GM13977 (cell line): ENCODE results near the gene MYO18A.

ENCODE experiments used
- DNase-seq: peaks from one replicate; pipeline ENCODE4 v3.0.0; 2012; ENCODE audit warnings: low spot score
- in situ Hi-C: fragments of 300-500 bp; cut with MboI; formaldehyde crosslinking; loops from one replicate; pipeline ENCODE4 v1.12.0; 2022; ENCODE audit warnings: low sequenced_read_pairs, low pct_unique_long_range_greater_than_20kb, mixed read lengths, inconsistent platforms; ENCODE audit not compliant: unreplicated experiment
- TF ChIP-seq, protein P1 (sequence below): IDR thresholded peaks from 2 replicates; pipeline ENCODE4 v1.5.1; 2012; ENCODE audit warnings: mild to moderate bottlenecking, control low read depth; ENCODE audit not compliant: insufficient read depth; ENCODE audit errors: extremely low read depth, missing control alignments

Gene MYO18A

DNA sequence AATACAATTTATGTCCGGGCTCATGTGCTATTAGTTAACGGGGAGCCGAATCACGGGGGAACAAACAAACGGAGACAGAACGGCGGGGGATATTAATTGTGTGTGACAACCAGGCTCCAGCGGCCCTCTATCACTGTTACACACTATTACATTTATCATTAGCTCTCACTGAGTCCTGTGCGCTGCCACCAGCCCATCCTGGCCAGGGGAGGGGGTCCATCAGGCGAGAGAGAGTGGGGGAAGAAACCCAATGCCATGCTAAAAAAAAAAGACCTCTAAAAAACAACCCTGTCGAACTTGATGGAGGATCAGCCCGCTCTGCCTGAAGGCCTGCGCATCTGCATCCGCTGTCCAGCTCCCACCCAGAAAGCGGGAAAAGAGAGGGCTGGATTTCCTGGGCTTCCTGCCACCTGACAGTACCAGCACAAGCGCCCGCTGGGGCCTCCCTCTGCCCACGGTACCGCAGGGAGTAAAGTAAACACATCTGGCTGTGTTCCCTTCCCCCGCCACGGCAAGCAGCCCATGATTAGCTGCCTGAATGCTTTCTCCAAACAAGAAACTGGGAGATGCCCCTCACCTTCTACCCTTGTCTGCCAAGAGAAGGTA is 95.6 kb downstream of the MYO18A start:
- in situ Hi-C loops: no loop called here
- DNase-seq: no peak
- TF ChIP-seq, protein P1, sequence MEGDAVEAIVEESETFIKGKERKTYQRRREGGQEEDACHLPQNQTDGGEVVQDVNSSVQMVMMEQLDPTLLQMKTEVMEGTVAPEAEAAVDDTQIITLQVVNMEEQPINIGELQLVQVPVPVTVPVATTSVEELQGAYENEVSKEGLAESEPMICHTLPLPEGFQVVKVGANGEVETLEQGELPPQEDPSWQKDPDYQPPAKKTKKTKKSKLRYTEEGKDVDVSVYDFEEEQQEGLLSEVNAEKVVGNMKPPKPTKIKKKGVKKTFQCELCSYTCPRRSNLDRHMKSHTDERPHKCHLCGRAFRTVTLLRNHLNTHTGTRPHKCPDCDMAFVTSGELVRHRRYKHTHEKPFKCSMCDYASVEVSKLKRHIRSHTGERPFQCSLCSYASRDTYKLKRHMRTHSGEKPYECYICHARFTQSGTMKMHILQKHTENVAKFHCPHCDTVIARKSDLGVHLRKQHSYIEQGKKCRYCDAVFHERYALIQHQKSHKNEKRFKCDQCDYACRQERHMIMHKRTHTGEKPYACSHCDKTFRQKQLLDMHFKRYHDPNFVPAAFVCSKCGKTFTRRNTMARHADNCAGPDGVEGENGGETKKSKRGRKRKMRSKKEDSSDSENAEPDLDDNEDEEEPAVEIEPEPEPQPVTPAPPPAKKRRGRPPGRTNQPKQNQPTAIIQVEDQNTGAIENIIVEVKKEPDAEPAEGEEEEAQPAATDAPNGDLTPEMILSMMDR: no peak

DNA sequence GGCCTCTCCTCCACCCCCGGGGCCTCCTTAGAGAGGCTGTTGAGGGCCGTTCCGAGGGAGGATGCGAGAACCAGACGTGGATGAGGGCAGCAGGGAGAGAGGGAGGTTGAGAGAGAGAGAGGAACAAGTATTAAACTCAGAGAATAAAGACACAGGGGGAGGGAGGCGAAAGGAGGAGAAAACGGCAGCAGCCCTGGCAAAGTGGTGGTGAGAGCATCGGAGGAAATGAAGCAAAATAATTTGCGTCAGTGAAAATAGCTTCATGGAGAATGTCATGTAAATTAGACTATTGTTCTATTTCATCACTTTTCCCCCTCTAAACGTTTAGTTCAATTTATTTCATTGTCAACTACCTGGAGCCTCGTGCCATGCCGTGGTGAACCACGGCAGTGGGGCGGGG is 99.2 kb downstream of the MYO18A start:
- in situ Hi-C loops: no loop called here

DNA sequence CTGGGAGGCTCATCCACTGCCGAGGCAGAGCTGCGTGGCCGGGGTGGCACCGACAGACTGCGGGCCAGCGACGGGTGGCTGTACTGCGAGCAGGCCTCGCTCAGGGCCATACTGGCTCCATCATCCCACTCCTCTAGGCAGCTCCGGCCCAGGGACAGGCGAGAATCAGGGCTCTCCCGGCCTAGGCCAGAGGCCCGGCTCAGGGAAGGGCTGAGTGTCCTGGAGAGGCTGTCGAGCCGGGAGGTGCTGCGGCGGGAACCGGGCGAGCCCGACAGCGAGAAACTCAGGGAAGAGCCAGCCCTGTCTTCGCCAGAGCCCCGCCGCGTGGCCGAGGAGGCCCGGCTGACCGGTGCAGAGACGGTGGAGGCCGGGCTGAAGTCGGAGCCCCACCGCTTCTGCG is 99.9 kb downstream of the MYO18A start:
- DNase-seq: no peak

More for the DNA sequence above, 99.2 kb downstream of the MYO18A start:
- TF ChIP-seq, protein P1: no peak
- DNase-seq: no peak

DNA sequence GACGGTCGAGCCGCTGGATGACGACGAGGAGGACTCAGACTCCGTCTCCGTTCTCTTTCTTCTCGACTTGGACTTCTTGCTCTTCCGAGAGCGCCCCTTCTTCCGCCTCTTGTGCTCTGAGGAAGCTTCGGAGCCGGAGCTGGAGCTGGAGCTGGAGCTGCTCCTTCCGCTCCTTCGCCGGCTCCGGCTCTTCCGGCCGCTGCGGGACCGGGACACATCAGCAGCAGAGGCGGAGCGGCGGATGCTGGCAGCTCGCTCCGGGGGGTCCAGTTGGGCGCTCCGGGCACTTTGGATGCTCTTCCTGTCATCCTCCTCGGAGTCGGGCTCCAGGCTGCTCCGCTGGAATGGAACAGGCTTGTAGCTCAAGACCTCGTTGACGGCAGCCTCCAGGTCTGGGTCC is 100.3 kb downstream of the MYO18A start:
- TF ChIP-seq, protein P1: no peak
- in situ Hi-C loops: no loop called here
- no peak for DNase-seq

More for the DNA sequence above, 99.9 kb downstream of the MYO18A start:
- TF ChIP-seq, protein P1: no peak
- in situ Hi-C loops: no loop called here

DNA sequence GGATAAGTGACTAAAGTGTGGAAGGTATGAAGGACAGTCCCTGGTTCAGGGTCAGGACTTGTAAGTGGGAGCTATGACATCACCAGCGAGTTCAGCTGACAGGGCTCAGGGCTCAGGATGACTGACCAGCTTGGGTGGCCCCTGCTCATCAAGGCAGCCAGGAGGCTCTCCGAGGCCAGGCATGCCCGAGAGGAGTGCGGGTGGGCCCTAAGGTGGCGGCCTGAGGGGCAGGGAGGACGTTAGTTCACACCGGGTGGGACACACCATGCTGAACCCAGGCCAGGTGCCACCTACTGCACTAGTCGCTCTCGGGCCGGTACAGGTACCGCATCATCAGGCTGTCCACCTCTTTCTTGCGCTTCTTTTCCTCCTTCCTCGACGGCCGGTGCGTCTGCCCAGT is 100.8 kb downstream of the MYO18A start:
- DNase-seq: no peak
- TF ChIP-seq, protein P1: no peak
- in situ Hi-C loops: no loop called here

DNA sequence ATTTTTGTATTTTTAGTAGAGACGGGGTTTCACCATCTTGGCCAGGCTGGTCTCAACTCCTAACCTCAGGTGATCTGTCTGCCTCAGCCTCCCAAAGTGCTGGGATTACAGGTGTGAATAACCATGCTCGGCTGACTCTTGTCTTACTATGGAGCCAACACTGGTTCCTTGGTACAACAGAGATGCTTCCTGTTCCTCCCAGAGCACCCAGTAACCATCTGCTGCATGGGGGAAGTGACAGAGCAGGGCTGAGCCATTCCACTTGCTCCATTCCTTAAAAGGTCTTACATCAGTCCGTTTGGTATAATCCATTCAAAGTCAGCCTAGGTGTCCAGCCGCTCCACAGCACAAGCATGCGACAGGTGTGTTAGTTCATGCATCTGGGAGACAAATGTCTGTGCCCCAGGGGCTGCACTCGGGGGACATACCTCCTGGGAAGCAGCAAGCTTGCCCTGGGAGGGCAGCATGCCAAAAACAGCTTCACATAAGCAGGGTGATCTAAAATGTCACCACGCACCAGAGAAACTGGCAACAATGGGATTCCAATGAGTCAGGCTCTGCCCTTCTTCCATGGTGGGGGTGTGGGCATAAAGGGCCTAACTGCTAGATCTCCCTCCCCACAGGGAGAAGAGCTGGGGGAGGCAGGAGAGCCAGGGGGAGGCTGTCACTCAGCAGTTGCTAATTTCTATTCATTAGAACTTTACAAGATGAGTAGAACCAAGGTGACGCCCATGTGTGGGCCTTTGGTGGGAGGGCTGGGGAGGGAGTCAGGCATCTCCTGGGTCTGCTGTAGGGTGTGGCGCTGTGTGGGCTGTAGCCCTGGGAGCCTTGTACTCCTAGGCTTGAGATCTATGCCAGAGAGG is 101.8 kb downstream of the MYO18A start:
- in situ Hi-C loops: no loop called here
- no peak for DNase-seq
- TF ChIP-seq, protein P1: no peak
